GM12878 (cell line): Measurements from ENCODE around the gene SAMD9L. TPM values are rescaled to one million over a fixed set of nuclear protein-coding genes. Genes with fewer than 3 reads are reported as not detected.
A peak's percentile ranks its signal among the peaks of the same experiment; 100 is the strongest.

Source experiments
- ATAC-seq: fragments of 200-7000 bp; cut with Tn5 transposase; 3 replicates; pipeline ENCODE4 v1.9.1; 2020; ENCODE audit warnings: mild to moderate bottlenecking, moderate library complexity
- BruUV-seq: library from RNA; stranded (reverse); fragments of 400-500 nt; replicated peaks from 2 replicates; lab custom pipeline; 2021; lab: Mats Ljungman, UMichigan
- CTCF ChIA-PET: fragments of 300-600 bp; sonication (Branson Sonifier 250); formaldehyde crosslinking; extraction: SDS; loops from one replicate; lab custom pipeline; 2021; ENCODE audit warnings: inconsistent platforms; lab: Yijun Ruan, JAX
- POLR2A ChIA-PET: fragments of 350-600 bp; formaldehyde crosslinking; extraction: SDS; loops from one replicate; lab custom pipeline; 2021; ENCODE audit warnings: inconsistent platforms; lab: Charles Lee
- RAD21 ChIA-PET: fragments of 300-600 bp; sonication (Branson Sonifier 250); formaldehyde crosslinking; loops from one replicate; lab custom pipeline; 2023; ENCODE audit warnings: antibody characterized with exemption; ENCODE audit not compliant: unreplicated experiment; lab: Charles Lee
- SMC1A ChIA-PET: fragments of 300-600 bp; sonication (Branson Sonifier 250); formaldehyde crosslinking; loops from one replicate; lab custom pipeline; 2023; ENCODE audit not compliant: unreplicated experiment, uncharacterized antibody; lab: Charles Lee
- DNase-seq: peaks from one replicate; pipeline ENCODE4 v3.0.0-alpha.2; 2011; ENCODE audit warnings: low read depth, low spot score
- FAIRE-seq: peaks from 3 replicates; lab custom pipeline; 2011; peaks lifted over from hg19 to GRCh38; lab: Jason Lieb, UNC
- H2AFZ ChIP-seq: 2 replicates; pipeline ENCODE4 v1.6.0; 2011; ENCODE audit warnings: low read depth, low read length, control low read depth; ENCODE audit not compliant: control insufficient read depth
- H3K27ac ChIP-seq: 2 replicates; pipeline ENCODE4 v1.5.1; 2011; ENCODE audit warnings: control low read depth; ENCODE audit not compliant: control insufficient read depth, insufficient read depth
- H3K27me3 ChIP-seq, 2 experiments: replicated peaks in 1 of 2; 2 replicates each; pipeline versions ENCODE4 v1.6.0 to v1.6.1; 2011; ENCODE audit warnings: low read length in 1 of 2; ENCODE audit not compliant: control insufficient read depth in 2 of 2, insufficient read depth in 2 of 2
- H3K36me3 ChIP-seq, 2 experiments: 2 replicates each; pipeline ENCODE4 v1.5.1; 2011; ENCODE audit warnings: low read length in 1 of 2; ENCODE audit not compliant: control insufficient read depth in 2 of 2, insufficient read depth in 2 of 2
- H3K4me1 ChIP-seq: 2 replicates; pipeline ENCODE4 v1.6.1; 2011; ENCODE audit warnings: mild to moderate bottlenecking, low read length, moderate library complexity, mixed read lengths; ENCODE audit not compliant: control insufficient read depth, insufficient read depth
- H3K4me2 ChIP-seq: 2 replicates; pipeline ENCODE4 v1.6.0; 2011; ENCODE audit warnings: control low read depth; ENCODE audit not compliant: control insufficient read depth, insufficient read depth
- H3K4me3 ChIP-seq: fragments of 200-600 bp; sonication (generic); 2 replicates; pipeline ENCODE4 v1.5.1; 2016
- H3K79me2 ChIP-seq: 2 replicates; pipeline ENCODE4 v1.6.0; 2011; ENCODE audit warnings: low read length; ENCODE audit not compliant: control insufficient read depth, insufficient read depth
- H3K9ac ChIP-seq: 2 replicates; pipeline ENCODE4 v1.8.0; 2011; ENCODE audit warnings: low read length, control low read depth, mixed read lengths; ENCODE audit not compliant: control insufficient read depth, insufficient read depth
- H3K9me3 ChIP-seq: replicated peaks from 3 replicates; pipeline ENCODE4 v1.5.1; 2011; ENCODE audit warnings: mild to moderate bottlenecking, low read length; ENCODE audit not compliant: control insufficient read depth, insufficient read depth
- H4K20me1 ChIP-seq: 2 replicates; pipeline ENCODE4 v1.6.0; 2011; ENCODE audit not compliant: control insufficient read depth, insufficient read depth
- ASH2L ChIP-seq: fragments of 300-600, 200-600 bp; sonication (generic); IDR thresholded peaks from 2 replicates; pipeline ENCODE4 v1.6.1; 2017; ENCODE audit warnings: low read depth, mild to moderate bottlenecking, borderline replicate concordance
- EGR1 ChIP-seq, 2 experiments: IDR thresholded peaks; 1 replicate in 1 of 2; 2 replicates in 1 of 2; pipeline ENCODE4 v1.6.1; 2011 to 2012; ENCODE audit warnings: low read depth in 2 of 2, low read length in 2 of 2, borderline replicate concordance in 1 of 2, mild to moderate bottlenecking in 1 of 2, moderate library complexity in 1 of 2
- EZH2 ChIP-seq: IDR thresholded peaks from 2 replicates; pipeline ENCODE4 v1.6.1; 2012; ENCODE audit warnings: low read depth, mild to moderate bottlenecking, control low read depth, inconsistent platforms, low read length, borderline replicate concordance; ENCODE audit not compliant: control insufficient read depth
- KAT2A ChIP-seq: conservative IDR thresholded peaks from 2 replicates; pipeline ENCODE4 v1.6.1; 2011; ENCODE audit warnings: low read depth, low read length; ENCODE audit not compliant: control insufficient read depth
- POLR2A ChIP-seq: IDR thresholded peaks from 2 replicates; pipeline ENCODE4 v1.6.1; 2011; ENCODE audit warnings: low read depth, mild to moderate bottlenecking, low read length
- SMAD1 ChIP-seq: fragments of 450-650 bp; IDR thresholded peaks from 2 replicates; pipeline ENCODE4 v1.6.1; 2018; ENCODE audit warnings: mild to moderate bottlenecking, low read depth; ENCODE audit not compliant: partially characterized antibody
- WGBS: methylation state at CpG from one replicate; pipeline ENCODE4 v1.1.6; 2016; ENCODE audit warnings: low lambda C conversion rate; ENCODE audit not compliant: insufficient replicate concordance, insufficient coverage; ENCODE audit errors: missing lambda C conversion rate; 5-methylcytosine and 5-hydroxymethylcytosine counted together
- in situ Hi-C: fragments of 300-500 bp; cut with MboI; formaldehyde crosslinking; loops from 9 replicates; pipeline ENCODE4 v1.14.3; 2018; ENCODE audit warnings: mixed read lengths
- intact Hi-C: fragments of 100-400 bp; cut with micrococcal nuclease; formaldehyde crosslinking; loops from one replicate; pipeline ENCODE4 v1.14.2; 2022; ENCODE audit not compliant: unreplicated experiment
- polyA plus RNA-seq, 11 experiments: library from polyadenylated mRNA; depleted of rRNA in 4 of 11; unstranded in 6 of 11; stranded (reverse) in 5 of 11; fragments of >200 nt; fragmentation: Nextera tagmentation in 4 of 11; fragmentation: Illumina TruSeq in 1 of 11; extraction: Ambion mirVana in 4 of 11; extraction: Trizol in 1 of 11; gene quantifications; 1 replicate in 1 of 11; 2 replicates in 10 of 11; pipeline versions ENCODE4 v1.2.1 to v1.2.3, GENCODE V29; 2011 to 2016; ENCODE audit warnings: inconsistent platforms in 2 of 11, missing spikeins in 2 of 11, low read depth in 1 of 11
- total RNA-seq, 4 experiments: library from RNA; depleted of rRNA in 3 of 4; stranded (reverse); fragments of >200 nt in 3 of 4; fragmentation: Illumina TruSeq in 1 of 4; extraction: Trizol in 1 of 4; gene quantifications; 2 replicates each; pipeline versions ENCODE4 v1.2.1 to v1.2.3, GENCODE V29; 2013 to 2021
- TF ChIP-seq, protein P1 (sequence below): fragments of 450-650 bp; IDR thresholded peaks from 2 replicates; pipeline ENCODE4 v1.6.1; 2016; ENCODE audit warnings: mild to moderate bottlenecking

Gene SAMD9L
- total and polyA plus RNA-seq, 10 of the 15 experiments (the other 5 are each of a cell fraction or from before 2014, with no cell fraction given) = 22.3 to 51.3 (median 29.6) TPM

DNA sequence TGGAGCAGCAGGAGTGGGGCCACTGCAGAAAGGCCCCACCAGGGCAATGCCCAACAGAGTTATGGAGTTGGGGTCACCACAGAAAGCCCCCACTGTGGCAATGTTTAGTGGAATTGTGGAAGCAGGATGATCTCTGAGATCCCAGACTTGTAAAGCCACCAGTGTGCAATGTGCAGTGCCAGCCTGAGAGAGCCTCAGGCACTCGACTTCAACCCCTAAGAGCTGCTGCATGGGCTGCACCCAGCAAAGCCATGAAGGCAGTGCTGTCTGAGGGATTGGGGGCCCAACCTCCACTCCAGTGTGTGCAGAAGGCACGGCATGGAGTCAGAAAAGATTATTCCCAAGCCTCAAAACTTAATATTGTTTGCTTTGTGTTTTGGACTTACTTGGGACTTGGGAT lies 50.8 kb downstream of the SAMD9L start:
- Histone ChIP-seq H2AFZ (no peak overlapping the region), H3K9me3 (peaks cover under 1% of the 10 kb centered on the region), H3K27me3 (no peaks in the 10 kb centered on the region), H3K4me3 (no peak overlapping the region), H3K79me2 (no peaks in the 10 kb centered on the region), H4K20me1 (no peaks in the 10 kb centered on the region), H3K27ac (no peak overlapping the region), H3K4me2 (no peak overlapping the region), H3K4me1 (no peaks in the 10 kb centered on the region), H3K36me3 (no peaks in the 10 kb centered on the region), H3K9ac (no peak overlapping the region)
- CTCF ChIA-PET = no interaction called here
- no TSS peak for BruUV-seq
- RAD21 ChIA-PET = no interaction called here
- FAIRE-seq (no peak), DNase-seq (no peak), ATAC-seq (peak; percentile 35; the same call in 2 of the 3 replicates)
- in situ Hi-C loops (loop anchor here (25.0 kb wide), 1 partner anchor 440 kb away; no protein-coding TSS in a partner anchor), intact Hi-C loops (loop anchor here (10.0 kb wide), 3 partner anchors 277 to 457 kb away; no protein-coding TSS in a partner anchor)
- SMC1A ChIA-PET = no interaction called here
- TF ChIP-seq POLR2A (0 out of 2 replicates have a peak, but pooled peaks have one; percentile 29), ASH2L (no peak), KAT2A (no peak), SMAD1 (no peak), EZH2 (no peak), EGR1 (IDR thresholded peaks at IDR 0.05; ENCODE audit: borderline replicate concordance in 1 of 2, low read depth in 2 of 2, low read length in 2 of 2) (no peak)
- TF ChIP-seq, protein P1, sequence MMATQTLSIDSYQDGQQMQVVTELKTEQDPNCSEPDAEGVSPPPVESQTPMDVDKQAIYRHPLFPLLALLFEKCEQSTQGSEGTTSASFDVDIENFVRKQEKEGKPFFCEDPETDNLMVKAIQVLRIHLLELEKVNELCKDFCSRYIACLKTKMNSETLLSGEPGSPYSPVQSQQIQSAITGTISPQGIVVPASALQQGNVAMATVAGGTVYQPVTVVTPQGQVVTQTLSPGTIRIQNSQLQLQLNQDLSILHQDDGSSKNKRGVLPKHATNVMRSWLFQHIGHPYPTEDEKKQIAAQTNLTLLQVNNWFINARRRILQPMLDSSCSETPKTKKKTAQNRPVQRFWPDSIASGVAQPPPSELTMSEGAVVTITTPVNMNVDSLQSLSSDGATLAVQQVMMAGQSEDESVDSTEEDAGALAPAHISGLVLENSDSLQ = no peak
- POLR2A ChIA-PET = no interaction called here
- WGBS = 34% methylated on average over 2 of the region's 2 CpGs
